ENCODE measurements around the gene HIGD2B.

DNA sequence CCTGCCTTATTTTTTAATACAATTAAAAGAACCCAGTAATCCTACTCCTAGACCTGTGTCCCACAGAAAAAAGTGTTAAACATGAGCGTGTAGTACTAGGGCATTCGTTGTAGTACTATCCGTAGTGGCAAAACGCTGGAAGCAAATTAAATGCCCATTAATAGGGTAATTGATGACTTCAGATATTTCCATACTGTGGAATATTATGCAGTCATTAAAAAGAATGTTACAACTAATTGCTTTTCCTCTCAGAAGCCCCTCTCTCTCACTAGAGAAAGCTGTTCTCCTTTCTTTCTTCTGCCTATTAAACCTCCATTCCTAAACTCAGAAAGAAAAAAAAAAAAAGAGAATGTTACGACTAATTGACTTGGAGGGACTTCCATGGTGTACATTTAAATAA, 2.7 kb upstream of the HIGD2B start:
- TF ChIP-seq, protein P1, sequence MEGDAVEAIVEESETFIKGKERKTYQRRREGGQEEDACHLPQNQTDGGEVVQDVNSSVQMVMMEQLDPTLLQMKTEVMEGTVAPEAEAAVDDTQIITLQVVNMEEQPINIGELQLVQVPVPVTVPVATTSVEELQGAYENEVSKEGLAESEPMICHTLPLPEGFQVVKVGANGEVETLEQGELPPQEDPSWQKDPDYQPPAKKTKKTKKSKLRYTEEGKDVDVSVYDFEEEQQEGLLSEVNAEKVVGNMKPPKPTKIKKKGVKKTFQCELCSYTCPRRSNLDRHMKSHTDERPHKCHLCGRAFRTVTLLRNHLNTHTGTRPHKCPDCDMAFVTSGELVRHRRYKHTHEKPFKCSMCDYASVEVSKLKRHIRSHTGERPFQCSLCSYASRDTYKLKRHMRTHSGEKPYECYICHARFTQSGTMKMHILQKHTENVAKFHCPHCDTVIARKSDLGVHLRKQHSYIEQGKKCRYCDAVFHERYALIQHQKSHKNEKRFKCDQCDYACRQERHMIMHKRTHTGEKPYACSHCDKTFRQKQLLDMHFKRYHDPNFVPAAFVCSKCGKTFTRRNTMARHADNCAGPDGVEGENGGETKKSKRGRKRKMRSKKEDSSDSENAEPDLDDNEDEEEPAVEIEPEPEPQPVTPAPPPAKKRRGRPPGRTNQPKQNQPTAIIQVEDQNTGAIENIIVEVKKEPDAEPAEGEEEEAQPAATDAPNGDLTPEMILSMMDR (IDR thresholded peaks at IDR 0.05) = no peak
- no peak for TF ChIP-seq EZH2 (IDR thresholded peaks at IDR 0.05)
